NCI-H187 treated with DMSO at 0.1 percent for 48 hours (cell line): ENCODE results near the gene ZNF526.

Source experiments
- DNase-seq: peaks from one replicate; lab custom pipeline; 2025; lab: John Stamatoyannopoulos, UW

ZNF526 gene

DNA sequence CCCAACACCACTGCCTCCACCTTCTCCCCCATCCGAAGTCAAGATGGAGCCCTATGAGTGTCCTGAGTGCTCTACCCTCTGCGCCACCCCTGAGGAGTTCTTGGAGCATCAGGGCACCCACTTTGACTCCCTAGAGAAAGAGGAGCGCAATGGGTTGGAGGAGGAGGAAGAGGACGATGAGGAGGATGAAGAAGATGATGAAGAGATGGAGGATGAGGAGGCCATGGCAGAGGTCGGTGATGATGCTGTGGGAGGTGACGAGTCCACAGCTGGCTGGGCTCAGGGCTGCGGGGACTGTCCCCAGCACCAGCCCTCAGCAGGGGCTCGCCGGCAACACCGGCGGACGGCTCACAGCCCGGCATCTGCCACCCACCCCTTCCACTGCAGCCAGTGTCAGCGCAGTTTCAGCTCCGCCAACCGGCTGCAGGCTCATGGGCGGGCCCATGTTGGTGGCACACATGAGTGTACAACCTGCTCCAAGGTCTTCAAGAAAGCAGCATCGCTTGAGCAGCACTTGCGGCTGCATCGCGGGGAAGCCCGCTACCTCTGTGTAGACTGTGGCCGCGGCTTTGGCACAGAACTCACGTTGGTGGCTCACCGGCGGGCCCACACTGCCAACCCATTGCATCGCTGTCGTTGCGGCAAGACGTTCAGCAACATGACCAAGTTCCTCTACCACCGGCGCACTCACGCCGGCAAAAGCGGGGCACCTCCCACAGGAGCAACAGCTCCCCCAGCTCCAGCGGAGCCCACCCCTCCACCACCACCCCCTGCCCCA lies 5.0 kb downstream of the ZNF526 start:
- DNase-seq = no peak

DNA sequence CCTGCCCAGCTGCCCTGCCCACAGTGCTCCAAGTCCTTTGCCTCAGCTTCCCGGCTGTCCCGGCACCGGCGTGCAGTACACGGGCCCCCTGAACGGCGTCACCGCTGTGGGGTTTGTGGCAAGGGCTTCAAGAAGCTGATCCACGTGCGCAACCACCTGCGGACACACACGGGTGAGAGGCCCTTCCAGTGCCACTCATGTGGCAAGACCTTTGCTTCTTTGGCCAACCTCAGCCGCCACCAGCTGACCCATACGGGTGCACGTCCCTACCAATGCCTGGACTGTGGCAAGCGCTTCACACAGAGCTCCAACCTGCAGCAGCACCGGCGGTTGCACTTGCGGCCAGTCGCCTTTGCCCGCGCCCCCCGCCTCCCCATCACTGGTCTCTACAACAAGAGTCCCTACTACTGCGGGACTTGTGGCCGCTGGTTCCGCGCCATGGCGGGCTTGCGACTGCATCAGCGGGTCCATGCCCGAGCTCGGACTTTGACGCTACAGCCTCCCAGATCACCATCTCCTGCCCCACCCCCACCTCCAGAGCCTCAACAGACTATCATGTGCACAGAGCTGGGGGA lies 5.7 kb downstream of the ZNF526 start:
- DNase-seq = no peak

DNA sequence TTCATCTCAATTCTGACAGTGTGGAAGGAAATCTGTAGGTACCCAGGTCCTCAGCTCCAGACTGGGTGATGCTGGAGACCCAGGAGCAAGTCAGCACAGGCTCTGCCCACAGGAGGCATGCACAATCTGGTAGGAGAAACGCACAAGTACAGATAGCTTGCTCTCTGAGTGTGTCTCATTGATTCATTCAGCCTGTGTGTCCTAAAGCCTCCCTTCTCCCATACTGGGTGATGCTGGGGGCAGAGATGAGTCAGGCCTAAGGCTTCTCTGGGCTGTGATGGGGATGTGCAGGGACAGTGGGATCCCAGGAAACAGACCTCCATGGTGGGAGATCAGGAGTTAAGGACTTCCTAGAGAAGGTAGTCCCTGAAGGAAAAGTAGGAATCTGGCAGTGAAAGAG lies 6.8 kb downstream of the ZNF526 start:
- DNase-seq = no peak

GRCh38 chr19:42228641-42229040 lies 8.5 kb downstream of the ZNF526 start:
- no peak for DNase-seq

DNA sequence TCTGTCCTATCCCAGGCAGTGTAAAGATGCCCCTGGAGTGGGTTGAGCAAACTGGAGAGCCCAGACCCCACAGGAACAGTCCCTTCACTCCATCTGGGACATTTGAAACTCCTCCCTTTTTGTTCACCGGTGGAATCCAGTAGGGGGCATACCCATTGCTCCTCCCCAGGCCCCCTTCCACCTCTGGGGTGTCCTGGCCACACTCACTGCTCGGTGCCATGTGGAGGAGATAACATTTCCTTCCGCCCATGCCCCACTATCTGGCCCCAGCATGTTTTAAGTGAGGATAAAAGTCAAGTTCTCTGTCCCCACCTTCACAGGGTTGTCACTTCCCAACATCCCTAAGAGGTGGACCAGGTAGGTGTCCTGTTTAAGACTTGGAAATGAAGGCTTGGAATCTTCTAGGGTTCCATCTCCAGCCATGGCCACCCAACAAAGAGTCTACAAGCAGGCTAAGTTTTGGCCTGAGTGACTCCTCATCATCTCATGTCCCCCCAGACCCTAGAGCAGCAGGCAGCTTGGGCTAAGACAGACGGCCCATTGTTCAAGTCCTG lies 9.3 kb downstream of the ZNF526 start:
- no peak for DNase-seq

GRCh38 chr19:42229855-42230351 lies 9.8 kb downstream of the ZNF526 start:
- DNase-seq = no peak

DNA sequence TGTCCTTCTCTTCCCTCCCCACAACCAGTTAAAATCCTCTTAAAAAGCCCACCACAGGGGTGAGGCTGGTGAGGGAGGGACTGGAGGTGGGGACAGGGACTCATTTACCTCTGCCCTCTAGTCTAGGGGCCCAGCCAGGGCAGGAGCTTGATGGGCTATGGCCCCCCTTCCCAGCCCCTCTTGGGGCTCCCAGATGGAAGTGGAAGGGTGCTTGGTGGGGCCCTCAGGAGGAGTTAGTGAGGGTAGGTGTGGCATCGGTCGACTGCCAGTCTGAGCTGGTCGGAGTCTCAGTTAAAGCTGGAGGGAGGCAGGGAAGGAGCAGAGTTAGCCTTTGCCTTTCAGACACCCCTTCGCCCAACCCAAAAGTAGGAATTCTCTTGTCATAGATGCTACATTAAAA lies 10.5 kb downstream of the ZNF526 start:
- no peak for DNase-seq

- DNase-seq = no peak
These were observed 12.3 kb downstream of the ZNF526 start for GRCh38 chr19:42232435-42232834.

- DNase-seq = no peak
These were observed 13.0 kb downstream of the ZNF526 start for GRCh38 chr19:42233106-42233505.

- no peak for DNase-seq
These were observed 13.7 kb downstream of the ZNF526 start for GRCh38 chr19:42233678-42234292.

GRCh38 chr19:42234364-42234763 lies 14.3 kb downstream of the ZNF526 start:
- no peak for DNase-seq

GRCh38 chr19:42235181-42235580 lies 15.1 kb downstream of the ZNF526 start:
- no peak for DNase-seq

DNA sequence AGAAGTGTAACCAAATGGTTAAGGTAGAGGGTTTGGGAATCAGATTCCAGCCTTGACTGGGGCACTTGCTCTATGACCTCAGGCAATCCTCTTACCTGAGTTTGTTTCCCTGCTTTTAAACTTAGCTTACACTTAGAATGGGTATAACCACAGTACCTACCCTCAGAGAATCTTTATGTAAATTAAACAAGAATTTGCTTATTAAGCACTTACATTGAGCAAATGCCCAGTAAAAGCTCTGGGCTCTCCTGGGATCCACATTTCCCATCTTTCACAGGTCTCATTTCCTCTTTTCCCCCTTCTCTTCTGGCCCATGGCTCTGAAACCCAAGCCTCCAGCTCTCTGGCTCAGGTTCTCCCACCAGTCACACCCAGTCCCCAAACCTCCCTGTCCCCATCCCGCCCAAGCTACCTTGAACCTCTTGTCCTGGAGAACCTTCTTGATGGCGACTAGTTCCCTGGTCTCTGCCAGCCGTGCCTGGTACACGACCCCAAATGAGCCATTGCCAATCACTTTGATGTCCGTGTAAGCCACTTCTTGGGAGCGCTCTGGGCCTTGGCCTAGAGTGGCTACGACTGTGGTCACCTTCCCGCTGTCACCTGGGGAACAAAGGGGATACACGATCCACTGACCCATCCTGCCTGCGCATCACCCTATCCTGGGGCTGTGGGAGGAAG lies 19.6 kb downstream of the ZNF526 start:
- DNase-seq = no peak

GRCh38 chr19:42241279-42241678 lies 21.2 kb downstream of the ZNF526 start:
- no peak for DNase-seq

DNA sequence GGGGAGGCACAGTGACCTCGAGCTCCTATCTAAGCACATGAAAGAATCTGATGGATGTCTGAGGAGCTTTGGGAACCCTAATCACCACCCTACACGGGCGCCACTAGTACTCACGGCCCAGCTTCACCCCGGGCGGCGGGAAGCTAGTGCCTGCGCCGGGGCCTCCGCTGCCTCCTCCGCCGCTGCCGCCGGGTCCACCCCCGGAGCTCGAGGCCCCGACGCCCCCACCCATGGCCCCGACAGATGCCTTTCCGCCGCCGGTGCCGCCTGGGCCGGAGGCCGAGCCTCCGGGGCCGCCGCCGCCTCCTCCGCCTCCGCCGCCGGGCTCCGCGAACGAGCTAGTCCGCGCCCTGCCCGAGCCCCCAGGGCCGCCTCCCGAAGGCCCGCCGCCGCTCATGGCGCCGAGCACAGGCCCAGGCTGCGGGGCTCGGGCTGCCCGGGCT lies 22.0 kb downstream of the ZNF526 start:
- no peak for DNase-seq

DNA sequence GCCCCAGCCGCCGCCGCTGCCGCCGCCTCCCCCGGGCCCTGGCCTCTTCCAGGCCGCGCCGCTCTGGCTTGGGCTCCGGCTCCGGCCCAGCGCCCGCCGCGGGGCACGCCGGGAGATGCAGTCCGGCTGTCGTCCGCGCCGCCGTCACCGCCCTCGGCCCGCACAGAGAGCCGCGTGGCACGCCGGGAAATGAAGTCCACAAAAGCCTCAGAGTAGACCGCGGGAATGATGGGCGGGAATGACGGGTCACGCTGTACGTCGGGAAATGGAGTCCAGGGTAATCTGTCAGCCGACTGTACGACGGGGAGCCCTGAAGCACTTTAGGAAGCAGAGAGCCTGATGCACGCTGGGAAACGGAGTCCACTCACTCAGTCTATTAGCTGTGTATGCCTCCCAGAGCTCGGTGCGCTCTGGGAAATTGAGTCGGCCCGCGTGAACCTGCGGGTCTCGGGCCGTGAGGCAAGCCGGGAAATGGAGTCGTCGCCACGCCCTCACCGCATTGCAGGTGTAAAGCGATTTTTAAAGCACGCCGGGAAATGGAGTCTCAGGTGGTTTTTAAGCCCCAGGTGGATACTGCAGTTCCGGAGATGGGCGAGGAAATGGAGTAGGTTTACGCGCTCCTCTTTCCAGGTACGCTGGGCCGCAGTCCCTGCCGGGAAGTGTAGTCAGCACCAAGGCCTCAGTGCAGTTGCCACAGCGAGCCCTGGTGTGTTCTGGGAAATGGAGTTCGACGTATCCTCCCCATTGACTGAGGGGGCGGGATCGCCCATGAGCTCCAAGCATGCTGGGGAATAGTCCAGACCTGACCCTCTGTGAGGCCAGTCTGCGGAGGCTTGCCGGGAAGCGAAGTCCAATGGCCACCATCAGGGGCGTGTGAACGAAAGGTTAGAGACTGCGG lies 22.6 kb downstream of the ZNF526 start, which contains the start of gene GSK3A:
Gene GSK3A (minus strand): TSS at position 91 of the 898 bp plus-strand sequence. CDS start 137 bp downstream, outside the sequence.
- DNase-seq = peak; percentile 99

DNA sequence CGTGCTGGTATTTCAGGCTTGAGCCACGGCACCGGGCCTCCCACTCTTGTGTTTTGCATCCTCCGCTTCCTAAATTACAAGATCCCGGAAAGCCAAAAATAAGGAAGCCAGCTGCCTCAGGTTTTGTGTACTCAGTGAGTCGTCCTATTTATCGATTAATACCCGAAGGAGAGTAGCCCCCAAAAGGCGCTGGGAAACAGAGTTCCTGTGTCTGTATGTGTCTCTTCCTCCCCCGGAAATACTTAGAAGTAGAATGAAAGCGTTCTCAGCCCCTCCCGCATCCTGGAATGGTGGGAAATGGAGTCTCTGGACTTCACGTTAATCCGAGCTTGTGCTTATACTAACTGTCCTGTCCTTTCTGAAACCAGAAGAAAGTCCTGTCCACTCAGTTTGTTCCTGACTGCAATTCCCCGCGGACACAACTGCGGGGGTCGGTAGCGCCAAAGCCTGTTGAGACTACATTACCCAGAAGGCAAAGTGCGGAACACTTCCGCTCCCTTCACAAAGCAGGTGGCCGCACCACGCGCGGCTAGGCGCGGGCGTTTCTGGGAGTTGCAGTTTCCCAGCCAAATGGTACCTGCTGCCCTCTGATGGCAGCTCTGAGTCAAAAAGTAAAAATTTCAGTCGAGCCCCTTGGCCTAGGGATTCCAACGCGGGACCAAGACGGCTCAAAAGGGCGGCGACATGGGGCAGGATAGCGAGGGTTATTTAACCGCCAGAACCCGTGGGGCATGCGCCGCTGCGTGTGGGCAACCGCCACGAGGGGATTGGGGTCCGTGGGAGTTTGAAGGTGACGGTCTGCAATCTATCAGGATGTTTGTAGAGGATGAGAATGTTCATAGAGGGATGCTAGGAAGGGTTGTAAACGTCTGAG lies 24.5 kb downstream of the ZNF526 start:
- DNase-seq = peak; percentile 60

- no peak for DNase-seq
These were observed 25.1 kb downstream of the ZNF526 start for GRCh38 chr19:42245231-42245630.

DNA sequence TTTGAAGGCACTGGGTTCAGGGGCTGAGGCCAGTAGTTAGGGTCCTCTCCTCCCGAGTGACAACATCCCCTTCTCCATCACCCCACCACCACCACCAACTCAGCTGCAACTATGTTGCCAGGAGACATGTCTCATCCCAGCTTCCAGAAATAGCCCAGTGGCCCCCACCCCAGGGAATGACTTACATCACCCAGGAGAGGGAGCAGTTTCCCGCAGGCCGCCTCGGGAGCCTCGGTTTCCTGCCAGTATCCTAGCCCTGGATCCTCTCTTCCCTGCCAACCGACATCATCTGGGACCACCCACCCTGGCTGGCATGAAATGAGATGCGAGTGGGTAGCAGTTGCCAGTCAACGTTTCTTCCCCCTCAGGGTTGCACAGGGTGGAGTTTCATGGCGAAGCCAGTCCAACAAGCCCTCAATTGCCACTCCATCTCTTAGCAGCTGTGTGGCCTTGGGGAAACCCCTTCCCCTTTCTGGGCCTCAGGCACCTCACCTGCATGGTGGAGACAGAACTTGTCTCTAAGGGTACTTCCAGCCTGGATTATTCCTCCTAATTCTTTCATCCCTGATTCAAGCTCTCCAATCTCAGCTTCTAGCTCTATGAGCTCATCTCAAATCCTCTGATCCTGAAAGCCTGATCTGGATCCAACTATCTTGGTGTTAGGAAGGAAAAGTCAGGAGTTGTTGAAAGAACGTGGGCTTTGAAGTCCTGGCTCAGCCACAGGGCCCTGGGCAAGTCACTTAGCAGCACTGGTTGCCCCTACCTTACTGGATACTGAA lies 26.2 kb downstream of the ZNF526 start:
- DNase-seq = no peak
